Central memory CD4-positive, alpha-beta T cell (primary cell): Measurements from ENCODE around the gene MSI2.

ENCODE experiments used
- DNase-seq: peaks from one replicate; pipeline ENCODE4 v3.0.0; 2022

Gene MSI2

DNA sequence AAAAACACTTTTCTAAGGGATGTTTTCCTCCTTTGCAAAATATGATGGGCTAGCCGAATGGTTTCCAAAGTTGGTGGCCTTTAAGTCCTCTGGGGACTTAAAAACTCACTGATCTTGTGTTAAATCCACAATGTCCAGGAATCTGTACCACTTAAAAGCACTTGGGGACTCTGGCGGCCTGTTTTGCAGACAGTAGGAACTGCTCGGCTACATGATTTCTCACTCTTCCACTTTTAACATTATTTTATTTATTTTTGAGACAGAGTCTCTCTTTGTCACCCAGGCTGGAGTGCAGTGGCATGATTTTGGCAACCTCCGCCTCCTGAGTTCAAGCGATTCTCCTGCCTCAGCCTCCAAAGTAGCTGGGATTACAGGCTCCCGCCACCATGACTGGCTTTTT, 9.1 kb upstream of the MSI2 start:
- DNase-seq, result no peak

DNA sequence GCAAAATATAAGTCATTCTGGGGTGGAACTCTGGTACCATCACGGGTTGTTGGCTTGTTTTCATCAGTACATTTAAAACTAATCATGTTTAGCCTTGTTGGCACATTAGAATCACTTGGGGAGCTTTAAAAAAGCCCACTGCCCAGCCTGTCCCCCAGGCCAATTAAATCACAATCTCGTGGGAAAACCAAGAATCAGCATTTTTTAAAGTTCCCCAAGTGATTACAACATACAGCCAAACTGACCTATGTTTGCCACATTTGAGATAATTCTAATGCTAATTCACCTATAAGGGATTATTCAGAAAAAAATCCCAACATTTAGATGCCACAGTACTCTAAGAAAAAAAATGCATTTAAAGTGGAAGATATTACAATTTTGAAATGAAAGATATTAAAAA, 8.4 kb upstream of the MSI2 start:
- DNase-seq, result no peak

DNA sequence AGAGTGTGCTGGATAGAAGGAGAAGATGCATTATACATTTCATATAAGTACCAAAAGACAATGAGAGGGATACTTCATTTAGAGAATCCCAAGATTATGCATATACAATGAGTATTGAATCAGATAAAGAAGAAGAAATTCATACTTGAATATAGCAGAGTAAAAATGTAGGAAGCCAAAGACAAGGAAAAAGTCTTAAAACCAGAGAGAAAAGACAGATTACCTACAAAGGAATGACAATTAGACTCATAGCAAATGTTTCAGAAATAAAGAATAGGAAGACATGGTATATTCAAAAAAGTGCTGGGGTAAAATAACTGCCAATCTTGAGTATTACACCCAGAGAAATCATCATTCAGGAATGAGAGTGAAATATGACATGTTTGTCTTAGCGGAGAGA, 6.8 kb upstream of the MSI2 start:
- no peak for DNase-seq

DNA sequence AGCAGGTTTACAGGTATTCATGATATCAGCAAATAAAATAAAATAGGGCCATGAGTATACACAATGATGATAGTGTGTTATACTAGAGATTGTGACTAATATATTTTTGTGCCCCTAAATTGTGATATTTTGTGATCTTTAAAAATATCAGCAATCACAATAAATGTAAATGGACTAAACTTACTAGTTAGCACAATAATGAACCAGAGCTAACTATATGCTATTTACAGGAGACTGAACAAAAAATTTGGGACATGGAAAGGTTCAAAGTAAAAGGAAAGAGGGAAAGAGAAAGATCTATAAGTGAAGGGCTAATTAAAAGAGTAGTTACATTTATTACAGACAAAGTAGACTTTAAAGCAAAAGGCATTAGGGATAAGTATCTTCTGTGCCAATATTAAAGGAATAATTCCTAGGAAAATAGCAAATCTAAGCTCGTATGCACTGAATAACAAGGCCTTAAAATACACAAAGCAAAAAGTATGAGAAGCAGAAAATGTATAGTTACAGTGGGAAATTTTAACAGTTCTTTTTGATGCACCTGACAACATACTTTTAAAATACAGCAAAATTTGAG, 5.0 kb upstream of the MSI2 start:
- DNase-seq, result no peak

DNA sequence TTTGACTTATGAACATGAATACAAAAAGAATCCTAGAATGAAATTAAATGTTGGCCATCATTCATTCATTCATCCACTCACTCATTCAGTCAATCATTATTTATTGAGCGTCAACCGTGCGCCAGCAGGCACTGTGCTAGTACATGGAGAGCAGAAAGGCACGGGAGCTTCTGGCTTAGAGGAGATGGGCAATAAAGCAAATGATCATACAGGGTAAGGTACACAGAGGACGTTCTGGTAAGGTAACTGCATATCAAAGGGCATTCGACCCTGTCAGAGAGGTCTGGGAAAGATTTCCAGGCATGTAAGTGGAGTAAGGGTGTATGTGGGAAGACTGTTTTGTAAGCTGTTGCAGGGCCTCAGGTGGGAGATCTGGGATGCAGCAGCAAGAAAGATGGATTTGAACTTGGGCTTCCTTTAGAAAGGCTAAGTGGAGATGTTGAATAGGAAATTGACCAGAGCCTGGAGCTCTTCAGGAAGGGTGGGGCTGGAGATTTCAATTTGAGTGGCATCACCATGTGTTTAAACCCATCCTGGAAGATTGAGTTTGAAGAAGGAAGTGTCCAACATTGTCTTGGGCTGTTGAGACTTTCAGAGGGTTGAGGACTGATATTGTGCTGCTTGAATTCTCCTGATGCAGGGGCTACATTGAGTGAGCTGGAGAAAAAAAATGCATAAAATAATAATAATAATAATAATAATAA, 2.8 kb upstream of the MSI2 start:
- DNase-seq, result no peak

DNA sequence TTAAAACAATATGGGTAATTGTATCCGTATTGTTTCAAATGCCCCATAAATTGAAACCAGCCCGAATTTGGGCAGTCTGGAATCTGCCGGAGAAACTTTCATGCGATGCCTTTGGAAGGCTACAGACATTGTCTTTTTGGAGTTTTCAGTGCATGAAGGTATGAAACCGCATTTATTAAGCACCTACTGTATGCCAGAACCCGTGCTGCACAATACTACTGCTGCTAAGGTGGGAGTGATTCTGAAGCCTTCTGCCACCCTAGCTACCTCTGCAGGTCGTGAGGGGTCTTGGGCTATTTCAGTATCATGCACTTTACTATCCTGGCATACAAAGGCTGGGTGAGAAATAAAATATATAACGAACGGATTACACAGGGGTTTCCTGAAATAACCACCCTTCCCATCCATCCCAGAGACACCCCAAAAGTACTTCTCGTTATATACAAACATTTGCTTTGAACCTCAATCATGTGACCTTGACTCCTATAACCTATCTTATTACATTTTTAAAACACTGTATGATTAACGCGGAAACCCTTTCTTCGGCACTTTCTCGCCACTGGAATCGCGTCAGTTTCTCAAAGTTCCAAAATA, 1.0 kb upstream of the MSI2 start:
- no peak for DNase-seq

DNA sequence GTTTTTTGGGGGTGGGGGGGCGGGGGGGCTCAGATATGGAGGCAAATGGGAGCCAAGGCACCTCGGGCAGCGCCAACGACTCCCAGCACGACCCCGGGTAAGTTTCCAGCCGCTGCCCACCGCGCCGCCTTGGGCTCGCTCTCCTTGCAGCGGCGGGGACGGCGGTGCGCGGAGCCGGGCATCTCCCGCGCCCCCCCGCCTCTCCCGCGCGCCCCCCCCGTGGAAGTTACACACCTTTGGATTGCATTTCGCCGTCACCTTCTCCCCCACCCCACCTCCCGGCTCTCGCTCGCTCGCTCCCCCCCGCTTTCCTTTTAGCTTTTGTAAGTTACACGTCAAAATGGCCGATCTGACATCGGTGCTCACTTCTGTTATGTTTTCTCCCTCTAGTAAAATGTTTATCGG, 387 bp downstream of the MSI2 start:
- peak; percentile 32 for DNase-seq

DNA sequence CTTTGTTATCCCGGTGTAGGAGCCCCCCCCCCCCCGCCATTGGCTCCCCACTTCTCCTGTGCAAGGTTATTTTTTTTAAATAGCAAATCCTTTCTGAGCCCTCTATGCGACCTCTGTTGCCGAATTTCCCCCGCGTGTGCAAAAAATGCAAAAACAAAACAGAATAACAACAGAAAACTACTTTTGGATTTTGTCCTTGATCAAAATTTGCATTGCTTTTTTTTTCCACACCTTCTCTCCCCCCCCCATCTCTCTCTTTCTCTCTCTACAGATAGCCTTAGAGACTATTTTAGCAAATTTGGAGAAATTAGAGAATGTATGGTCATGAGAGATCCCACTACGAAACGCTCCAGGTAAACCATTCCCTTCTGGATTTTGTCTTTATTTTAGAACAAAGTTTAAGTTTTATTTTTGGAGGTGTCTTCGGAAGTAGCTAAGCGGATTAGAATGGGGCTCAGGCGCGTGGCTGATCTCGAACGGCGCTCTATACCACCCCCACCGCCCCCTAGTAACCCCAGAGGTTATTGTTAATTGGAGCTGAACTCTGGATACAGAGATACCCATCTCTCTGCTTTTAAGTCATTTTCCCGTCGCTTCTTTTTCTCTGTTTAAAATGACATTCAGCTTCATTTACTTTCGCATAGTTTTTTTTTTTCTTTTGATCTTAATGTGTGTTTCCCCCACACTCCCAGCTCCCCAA, 1.0 kb downstream of the MSI2 start:
- peak; percentile 17 for DNase-seq

DNA sequence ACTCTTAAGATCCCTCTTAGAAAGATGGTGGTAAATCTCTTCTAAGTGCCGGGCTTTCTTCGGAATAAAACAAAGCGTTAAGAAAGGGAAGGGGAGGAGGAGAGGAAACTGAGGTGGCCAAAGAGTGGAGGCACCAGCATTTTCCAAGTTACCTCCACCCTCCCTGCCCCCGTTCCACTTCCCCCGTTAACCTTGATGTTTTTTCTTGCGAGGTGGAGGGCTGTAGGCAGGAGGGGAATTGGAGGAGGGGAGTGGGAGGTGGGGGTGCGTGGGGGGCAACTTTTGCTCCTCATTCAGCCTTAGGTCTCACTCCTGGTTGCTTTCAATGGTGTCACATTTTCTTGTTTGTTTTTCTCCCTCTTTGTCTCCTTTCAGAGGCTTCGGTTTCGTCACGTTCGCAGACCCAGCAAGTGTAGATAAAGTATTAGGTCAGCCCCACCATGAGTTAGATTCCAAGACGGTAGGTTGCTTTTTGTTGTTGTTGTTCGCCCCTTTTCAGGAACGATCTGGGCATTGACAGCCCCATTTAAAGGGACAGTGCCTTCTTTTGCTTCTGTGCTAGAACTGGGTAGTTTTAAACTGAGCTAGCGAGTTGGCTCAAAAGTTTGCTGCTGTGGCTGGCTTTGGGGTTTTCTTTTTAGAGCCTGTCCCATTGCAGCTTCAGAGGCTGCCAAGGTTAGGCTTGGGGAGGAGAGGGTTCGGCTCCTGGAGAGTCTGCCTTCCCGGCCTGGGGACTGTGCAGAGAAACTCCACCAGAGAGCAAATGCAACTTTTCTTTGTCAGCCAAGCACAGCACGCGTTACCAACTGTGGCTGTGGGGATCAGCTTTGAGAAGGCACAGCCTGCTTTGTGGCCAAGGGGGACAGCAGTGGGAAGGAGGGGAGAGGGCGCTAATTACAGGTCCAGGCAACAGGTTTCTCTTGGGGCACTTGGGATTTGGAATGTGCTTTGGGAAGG, 1.9 kb downstream of the MSI2 start:
- DNase-seq, result no peak

DNA sequence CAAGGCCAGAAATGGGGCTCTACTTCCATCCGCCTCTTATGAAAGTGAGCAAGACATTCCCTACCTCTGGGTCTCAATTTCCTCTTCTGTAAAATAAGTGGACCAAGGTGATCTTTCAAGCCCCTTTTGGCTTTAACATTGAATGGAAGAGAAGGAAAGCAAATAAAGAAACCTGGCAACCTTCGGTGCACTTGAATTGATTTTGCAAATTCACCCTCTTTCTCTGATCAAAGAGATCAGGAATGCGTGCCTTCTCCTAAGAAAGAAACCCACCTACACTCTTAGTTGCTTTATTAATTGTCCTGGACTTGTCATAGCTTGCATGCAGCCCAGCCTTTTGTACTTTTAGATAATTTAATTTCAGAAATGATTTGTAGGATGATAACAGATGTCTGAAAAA, 3.0 kb downstream of the MSI2 start:
- no peak for DNase-seq

DNA sequence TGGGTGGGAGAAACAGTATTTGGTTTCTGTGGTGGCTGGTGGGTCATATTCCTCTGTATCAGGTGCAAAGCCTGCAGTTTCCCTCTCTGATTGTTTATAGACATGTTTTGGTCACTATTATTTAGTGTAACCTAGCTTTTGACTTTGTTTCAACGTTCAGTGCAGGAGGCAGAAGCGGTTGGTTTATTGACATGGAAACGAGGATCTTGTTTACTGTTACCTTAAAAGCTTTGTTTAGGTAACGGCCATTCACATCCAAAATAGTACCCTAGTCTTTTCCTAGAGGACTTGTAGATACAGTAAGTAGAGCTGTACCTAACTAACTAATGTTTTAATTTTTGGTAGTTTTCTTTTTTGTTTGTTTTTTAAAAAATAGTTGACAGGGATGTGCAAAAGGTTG, 3.5 kb downstream of the MSI2 start:
- DNase-seq, result no peak

DNA sequence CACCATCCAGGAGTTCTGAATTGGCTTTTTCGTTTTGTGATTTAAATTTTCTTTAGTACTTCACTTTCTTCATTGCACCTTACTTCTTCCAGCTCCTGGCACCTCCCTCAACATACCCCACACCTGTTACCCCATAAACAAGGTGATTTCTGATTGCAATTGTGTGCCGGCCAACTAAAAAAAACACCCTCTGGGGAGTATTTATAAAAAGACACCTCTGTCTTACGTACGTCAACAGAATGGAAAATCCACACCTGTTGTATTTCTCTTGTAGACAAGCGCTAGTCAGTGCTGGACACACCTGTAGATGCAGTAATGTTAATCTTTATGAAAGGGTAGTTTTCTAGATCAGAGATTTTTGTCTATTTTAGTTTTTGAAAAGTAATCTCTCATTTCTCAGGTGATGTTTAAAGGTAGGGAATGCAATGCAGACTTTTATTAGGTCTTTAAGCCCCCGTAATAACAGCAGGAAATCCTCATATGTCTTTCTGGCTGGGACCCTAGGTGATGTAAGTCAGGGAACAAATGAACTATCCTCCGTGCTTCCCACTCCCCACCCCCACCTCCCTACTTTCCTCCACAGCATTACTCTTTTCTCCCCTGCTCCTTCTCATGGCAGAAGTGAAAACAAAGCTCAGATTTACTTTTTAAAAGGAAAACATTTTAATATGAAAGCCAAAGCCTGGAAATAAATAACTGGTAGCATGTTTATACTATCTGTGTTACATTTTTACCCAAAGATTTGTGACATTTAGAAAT, 4.2 kb downstream of the MSI2 start:
- no peak for DNase-seq

DNA sequence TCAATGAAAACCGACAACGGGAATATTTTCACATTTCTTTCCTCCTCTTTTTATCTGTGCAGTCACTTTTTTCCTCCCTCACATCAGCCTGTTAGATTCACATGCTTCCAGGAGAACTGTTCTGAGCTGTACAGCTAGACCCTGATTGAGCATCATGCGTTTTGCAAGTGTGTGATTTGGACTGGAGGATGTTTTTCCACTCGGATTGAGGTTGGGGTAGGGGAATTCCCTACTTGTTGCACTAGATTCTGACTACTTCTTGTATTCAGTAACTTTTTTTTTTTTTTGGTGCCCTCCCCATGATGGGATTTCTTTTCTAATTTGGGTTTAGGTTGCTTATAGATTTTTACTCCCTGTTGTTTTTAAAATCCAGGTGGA, 4.8 kb downstream of the MSI2 start:
- DNase-seq, result no peak

DNA sequence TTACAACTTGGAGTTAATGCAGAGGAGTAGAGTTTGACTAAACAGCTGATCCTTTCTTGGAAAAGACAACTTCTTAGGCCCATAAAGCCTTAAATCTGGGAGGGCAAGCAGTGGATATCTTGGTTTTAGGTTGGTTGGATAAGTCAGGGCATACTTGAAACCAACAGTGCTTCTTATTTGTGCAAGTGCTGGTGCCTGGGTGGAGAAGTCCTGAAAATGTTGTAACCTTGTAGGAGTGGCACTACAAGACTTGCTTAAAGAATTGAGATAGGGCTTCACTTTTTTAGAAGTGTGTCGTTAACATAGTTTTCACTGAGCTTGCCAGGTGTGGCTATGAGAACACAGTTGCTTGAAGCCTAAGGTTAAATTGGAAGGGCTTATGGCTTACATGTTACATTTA, 6.2 kb downstream of the MSI2 start:
- no peak for DNase-seq

DNA sequence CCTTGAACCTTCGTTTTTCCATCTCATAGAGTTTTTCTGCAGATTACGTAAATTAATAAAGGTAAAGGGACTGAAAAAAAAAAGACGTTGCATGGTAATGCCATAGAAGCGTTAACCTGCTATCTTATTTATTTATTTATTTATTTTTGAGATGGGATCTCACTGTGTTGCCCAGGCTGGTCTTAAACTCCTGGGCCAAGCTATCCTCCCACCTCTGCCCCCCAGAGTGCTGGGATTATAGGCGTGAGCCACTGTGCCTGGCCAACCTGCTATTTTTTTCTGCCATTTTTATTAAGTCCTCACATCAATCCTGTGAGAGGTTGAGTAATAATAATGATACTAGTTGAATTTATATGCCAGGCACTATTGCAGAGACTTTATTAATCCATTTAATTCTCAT, 7.9 kb downstream of the MSI2 start:
- no peak for DNase-seq

DNA sequence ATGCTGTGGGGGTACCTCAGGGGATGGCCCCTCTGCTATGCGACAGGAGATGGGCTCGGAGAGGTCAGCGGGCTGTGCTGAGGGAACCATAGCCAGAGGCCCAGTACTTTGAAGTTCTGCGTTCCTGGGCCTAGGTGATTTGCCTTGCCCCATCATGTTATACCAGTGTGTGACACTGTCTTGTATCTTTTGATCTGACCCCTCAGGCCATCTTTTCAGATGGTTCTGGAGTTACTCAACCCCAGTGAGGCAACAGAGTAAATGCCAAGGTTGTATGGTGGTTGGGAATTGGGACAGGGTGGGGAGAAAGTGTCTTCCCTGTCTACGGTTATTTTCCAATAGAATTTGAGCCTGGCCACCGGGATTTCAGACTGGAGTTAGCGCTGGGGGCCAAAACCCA, 8.5 kb downstream of the MSI2 start:
- DNase-seq, result no peak

DNA sequence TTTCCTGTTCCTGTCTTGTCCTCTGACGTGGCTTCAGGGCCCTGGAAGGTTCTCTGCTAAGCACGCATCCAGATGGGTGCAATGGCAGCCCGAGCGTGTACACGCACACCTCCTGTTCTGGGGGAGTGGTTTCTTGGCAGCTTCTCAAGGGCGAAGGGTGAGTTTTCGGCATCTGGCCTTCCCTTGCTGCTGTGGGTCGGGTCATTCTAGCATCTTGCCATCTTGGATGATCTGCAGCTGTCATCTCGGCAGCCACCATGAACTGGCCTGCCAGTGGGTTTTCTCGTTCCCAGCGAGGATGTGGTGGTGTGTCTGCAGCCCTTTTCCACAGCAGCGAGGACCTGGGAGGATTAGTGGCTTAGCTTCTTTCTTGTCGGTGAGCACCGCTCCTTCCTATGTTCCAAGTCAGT, 10.6 kb downstream of the MSI2 start:
- DNase-seq, result no peak

DNA sequence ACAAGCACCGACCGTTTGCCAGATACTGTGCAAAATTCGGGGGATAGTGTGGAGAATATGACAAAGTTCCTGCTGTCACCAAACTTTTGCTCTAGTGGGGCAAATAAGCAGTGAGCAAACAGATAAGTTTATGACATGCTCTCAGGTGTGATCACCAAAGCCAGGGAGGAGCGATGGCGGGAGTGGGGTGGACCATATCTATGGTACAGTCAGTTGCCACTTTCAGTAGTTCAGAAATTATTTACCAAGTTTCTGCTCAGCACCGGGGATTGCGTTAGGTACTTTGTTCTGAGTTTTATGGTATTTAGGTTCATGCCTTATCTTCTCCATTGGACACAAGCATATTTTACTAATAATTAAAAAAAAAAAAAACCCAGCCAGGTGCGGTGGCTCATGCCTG, 11.9 kb downstream of the MSI2 start:
- no peak for DNase-seq

DNA sequence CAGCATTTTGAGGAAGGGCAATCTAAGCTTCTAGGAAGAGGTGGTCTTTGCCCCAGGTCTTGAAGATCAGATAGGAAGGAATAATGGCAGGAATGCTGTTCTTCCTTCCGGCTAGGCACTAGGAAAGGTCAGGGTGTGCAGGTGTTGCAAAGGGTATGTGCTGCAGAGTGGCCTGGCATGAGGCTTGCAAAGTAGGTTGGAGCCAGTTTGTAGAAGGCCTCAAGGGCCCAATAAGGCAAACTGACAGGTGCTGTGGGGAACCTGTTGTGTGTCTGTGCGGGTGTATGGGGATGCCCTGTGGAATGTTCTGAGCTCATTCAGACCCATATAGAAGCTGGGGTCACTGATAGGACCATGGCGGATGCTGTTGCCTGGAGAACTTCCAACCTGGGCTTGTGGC, 12.7 kb downstream of the MSI2 start:
- DNase-seq, result no peak

DNA sequence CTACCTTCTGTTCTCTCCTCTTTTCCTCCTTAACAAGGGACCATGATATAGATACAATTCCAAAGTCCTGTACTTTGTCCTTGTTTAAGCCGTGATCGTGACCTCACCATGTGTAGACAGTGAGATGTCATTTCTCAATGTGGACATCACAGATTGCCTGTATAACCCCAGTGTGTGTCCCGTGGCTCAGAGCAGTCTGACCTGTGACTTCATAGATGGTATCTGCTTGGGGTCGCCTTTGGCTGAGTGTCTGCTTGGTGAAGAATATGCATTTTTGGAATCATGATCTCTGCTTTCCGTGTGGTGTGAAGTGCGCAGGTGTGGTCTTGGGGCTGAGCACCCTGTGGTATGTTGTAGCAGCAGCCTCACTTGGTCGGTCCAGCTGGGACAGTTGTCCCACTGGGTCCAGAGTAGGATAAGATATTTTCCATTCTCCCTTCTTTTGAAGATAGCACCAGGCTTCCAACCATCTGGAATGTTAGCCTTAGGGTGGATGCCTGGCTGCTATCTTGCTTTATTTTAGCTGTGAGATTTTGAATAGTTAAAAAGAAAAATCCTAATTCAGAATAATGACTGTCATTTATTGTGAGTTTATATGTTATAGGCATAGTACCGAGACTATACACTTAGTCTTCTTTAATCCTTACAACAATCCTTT, 13.4 kb downstream of the MSI2 start:
- DNase-seq, result no peak

DNA sequence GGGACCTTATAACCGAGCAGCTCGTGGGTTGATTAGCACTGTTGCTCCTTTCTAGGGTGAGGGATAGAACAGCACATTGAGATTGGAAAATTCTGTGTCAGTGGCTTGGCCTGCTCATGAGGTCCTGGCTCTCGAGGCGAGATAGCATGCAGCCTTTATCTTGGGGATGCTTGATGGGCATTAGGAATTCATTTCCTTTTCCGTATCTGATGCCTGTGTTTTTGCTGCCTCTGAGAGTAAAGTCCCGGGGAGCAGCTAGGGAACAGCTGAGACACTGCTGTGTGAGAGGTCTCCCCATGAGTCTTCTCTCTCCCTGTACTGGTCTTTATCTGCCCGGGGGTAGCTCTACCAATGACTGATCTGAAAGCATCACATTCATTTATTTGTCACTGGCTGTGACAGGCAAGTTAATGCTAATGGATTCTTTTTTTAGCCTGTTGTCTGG, 14.5 kb downstream of the MSI2 start:
- no peak for DNase-seq

DNA sequence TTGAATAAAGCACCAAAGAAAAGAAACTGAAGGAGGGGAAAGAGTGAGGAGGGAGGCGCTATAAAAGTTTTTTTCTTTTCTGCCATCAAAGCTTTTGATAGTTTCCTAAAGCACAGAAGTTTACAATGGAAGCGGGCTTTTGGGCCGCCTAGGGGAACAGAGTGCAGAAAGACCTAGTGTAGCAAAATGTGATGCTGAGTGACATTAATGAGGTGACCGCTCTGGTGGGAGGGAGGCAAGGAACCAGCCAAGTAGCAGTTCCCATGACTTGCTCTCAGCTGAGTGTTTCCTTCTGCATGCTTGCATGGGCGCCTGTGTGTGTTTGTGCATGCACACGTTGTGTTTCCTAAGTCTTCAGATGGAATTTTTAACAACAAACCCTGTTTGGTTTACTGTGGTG, 15.5 kb downstream of the MSI2 start:
- DNase-seq, result no peak
